GM12878 (cell line): ENCODE data around the gene NARF. TPM values are rescaled to one million over a fixed set of nuclear protein-coding genes. Genes with fewer than 3 reads are reported as not detected.

Experiments used
- ATAC-seq: fragments of 200-7000 bp; cut with Tn5 transposase; 3 replicates; pipeline ENCODE4 v1.9.1; 2020; ENCODE audit warnings: mild to moderate bottlenecking, moderate library complexity
- BruUV-seq: library from RNA; stranded (reverse); fragments of 400-500 nt; replicated peaks from 2 replicates; lab custom pipeline; 2021; lab: Mats Ljungman, UMichigan
- CTCF ChIA-PET: fragments of 300-600 bp; sonication (Branson Sonifier 250); formaldehyde crosslinking; extraction: SDS; loops from one replicate; lab custom pipeline; 2021; ENCODE audit warnings: inconsistent platforms; lab: Yijun Ruan, JAX
- POLR2A ChIA-PET: fragments of 350-600 bp; formaldehyde crosslinking; extraction: SDS; loops from one replicate; lab custom pipeline; 2021; ENCODE audit warnings: inconsistent platforms; lab: Charles Lee
- RAD21 ChIA-PET: fragments of 300-600 bp; sonication (Branson Sonifier 250); formaldehyde crosslinking; loops from one replicate; lab custom pipeline; 2023; ENCODE audit warnings: antibody characterized with exemption; ENCODE audit not compliant: unreplicated experiment; lab: Charles Lee
- SMC1A ChIA-PET: fragments of 300-600 bp; sonication (Branson Sonifier 250); formaldehyde crosslinking; loops from one replicate; lab custom pipeline; 2023; ENCODE audit not compliant: unreplicated experiment, uncharacterized antibody; lab: Charles Lee
- DNase-seq: peaks from one replicate; pipeline ENCODE4 v3.0.0-alpha.2; 2011; ENCODE audit warnings: low read depth, low spot score
- FAIRE-seq: peaks from 3 replicates; lab custom pipeline; 2011; peaks lifted over from hg19 to GRCh38; lab: Jason Lieb, UNC
- H2AFZ ChIP-seq: 2 replicates; pipeline ENCODE4 v1.6.0; 2011; ENCODE audit warnings: low read depth, low read length, control low read depth; ENCODE audit not compliant: control insufficient read depth
- H3K27ac ChIP-seq: 2 replicates; pipeline ENCODE4 v1.5.1; 2011; ENCODE audit warnings: control low read depth; ENCODE audit not compliant: control insufficient read depth, insufficient read depth
- H3K27me3 ChIP-seq, 2 experiments: replicated peaks in 1 of 2; 2 replicates each; pipeline versions ENCODE4 v1.6.0 to v1.6.1; 2011; ENCODE audit warnings: low read length in 1 of 2; ENCODE audit not compliant: control insufficient read depth in 2 of 2, insufficient read depth in 2 of 2
- H3K36me3 ChIP-seq, 2 experiments: 2 replicates each; pipeline ENCODE4 v1.5.1; 2011; ENCODE audit warnings: low read length in 1 of 2; ENCODE audit not compliant: control insufficient read depth in 2 of 2, insufficient read depth in 2 of 2
- H3K4me1 ChIP-seq: 2 replicates; pipeline ENCODE4 v1.6.1; 2011; ENCODE audit warnings: mild to moderate bottlenecking, low read length, moderate library complexity, mixed read lengths; ENCODE audit not compliant: control insufficient read depth, insufficient read depth
- H3K4me2 ChIP-seq: 2 replicates; pipeline ENCODE4 v1.6.0; 2011; ENCODE audit warnings: control low read depth; ENCODE audit not compliant: control insufficient read depth, insufficient read depth
- H3K4me3 ChIP-seq: fragments of 200-600 bp; sonication (generic); 2 replicates; pipeline ENCODE4 v1.5.1; 2016
- H3K79me2 ChIP-seq: 2 replicates; pipeline ENCODE4 v1.6.0; 2011; ENCODE audit warnings: low read length; ENCODE audit not compliant: control insufficient read depth, insufficient read depth
- H3K9ac ChIP-seq: 2 replicates; pipeline ENCODE4 v1.8.0; 2011; ENCODE audit warnings: low read length, control low read depth, mixed read lengths; ENCODE audit not compliant: control insufficient read depth, insufficient read depth
- H3K9me3 ChIP-seq: replicated peaks from 3 replicates; pipeline ENCODE4 v1.5.1; 2011; ENCODE audit warnings: mild to moderate bottlenecking, low read length; ENCODE audit not compliant: control insufficient read depth, insufficient read depth
- H4K20me1 ChIP-seq: 2 replicates; pipeline ENCODE4 v1.6.0; 2011; ENCODE audit not compliant: control insufficient read depth, insufficient read depth
- ASH2L ChIP-seq: fragments of 300-600, 200-600 bp; sonication (generic); IDR thresholded peaks from 2 replicates; pipeline ENCODE4 v1.6.1; 2017; ENCODE audit warnings: low read depth, mild to moderate bottlenecking, borderline replicate concordance
- CHD1 ChIP-seq: IDR thresholded peaks from 2 replicates; pipeline ENCODE4 v1.6.1; 2012; ENCODE audit warnings: low read depth, low read length, improper control_type of control experiment
- JUND ChIP-seq: IDR thresholded peaks from 2 replicates; pipeline ENCODE4 v1.6.1; 2012; ENCODE audit warnings: low read depth, mild to moderate bottlenecking, low read length, improper control_type of control experiment, moderate library complexity
- KLF5 ChIP-seq: fragments of 450-650 bp; IDR thresholded peaks from 2 replicates; pipeline ENCODE4 v1.6.1; 2014; ENCODE audit warnings: mild to moderate bottlenecking; ENCODE audit not compliant: partially characterized antibody
- MYC ChIP-seq: IDR thresholded peaks from 2 replicates; pipeline ENCODE4 v1.6.1; 2011; ENCODE audit warnings: mild to moderate bottlenecking, low read length, moderate library complexity, inconsistent platforms; ENCODE audit not compliant: insufficient read depth, insufficient replicate concordance, insufficient read length, severe bottlenecking
- PAX8 ChIP-seq: fragments of 450-650 bp; IDR thresholded peaks from 2 replicates; pipeline ENCODE4 v1.6.1; 2017; ENCODE audit warnings: mild to moderate bottlenecking, moderate library complexity
- POLR2A ChIP-seq: IDR thresholded peaks from 2 replicates; pipeline ENCODE4 v1.6.1; 2011; ENCODE audit warnings: low read depth, mild to moderate bottlenecking, low read length
- TAF1 ChIP-seq: IDR thresholded peaks from 2 replicates; pipeline ENCODE4 v1.6.1; 2011; ENCODE audit warnings: mild to moderate bottlenecking, low read depth, low read length, borderline replicate concordance
- TCF12 ChIP-seq: IDR thresholded peaks from 2 replicates; pipeline ENCODE4 v1.6.1; 2011; ENCODE audit warnings: low read depth, mild to moderate bottlenecking, low read length
- TCF3 ChIP-seq: IDR thresholded peaks from 2 replicates; pipeline ENCODE4 v1.6.1; 2012; ENCODE audit warnings: low read depth, mild to moderate bottlenecking, low read length, borderline replicate concordance; ENCODE audit not compliant: insufficient read depth
- ZNF384 ChIP-seq: IDR thresholded peaks from 2 replicates; pipeline ENCODE4 v1.6.1; 2012; ENCODE audit warnings: low read depth, mild to moderate bottlenecking, low read length, improper control_type of control experiment, borderline replicate concordance
- WGBS: methylation state at CpG from one replicate; pipeline ENCODE4 v1.1.6; 2016; ENCODE audit warnings: low lambda C conversion rate; ENCODE audit not compliant: insufficient replicate concordance, insufficient coverage; ENCODE audit errors: missing lambda C conversion rate; 5-methylcytosine and 5-hydroxymethylcytosine counted together
- in situ Hi-C: fragments of 300-500 bp; cut with MboI; formaldehyde crosslinking; loops from 9 replicates; pipeline ENCODE4 v1.14.3; 2018; ENCODE audit warnings: mixed read lengths
- intact Hi-C: fragments of 100-400 bp; cut with micrococcal nuclease; formaldehyde crosslinking; loops from one replicate; pipeline ENCODE4 v1.14.2; 2022; ENCODE audit not compliant: unreplicated experiment
- polyA plus RNA-seq, 11 experiments: library from polyadenylated mRNA; depleted of rRNA in 4 of 11; unstranded in 6 of 11; stranded (reverse) in 5 of 11; fragments of >200 nt; fragmentation: Nextera tagmentation in 4 of 11; fragmentation: Illumina TruSeq in 1 of 11; extraction: Ambion mirVana in 4 of 11; extraction: Trizol in 1 of 11; gene quantifications; 1 replicate in 1 of 11; 2 replicates in 10 of 11; pipeline versions ENCODE4 v1.2.1 to v1.2.3, GENCODE V29; 2011 to 2016; ENCODE audit warnings: inconsistent platforms in 2 of 11, missing spikeins in 2 of 11, low read depth in 1 of 11
- total RNA-seq, 4 experiments: library from RNA; depleted of rRNA in 3 of 4; stranded (reverse); fragments of >200 nt in 3 of 4; fragmentation: Illumina TruSeq in 1 of 4; extraction: Trizol in 1 of 4; gene quantifications; 2 replicates each; pipeline versions ENCODE4 v1.2.1 to v1.2.3, GENCODE V29; 2013 to 2021
- TF ChIP-seq, protein P1 (sequence below): fragments of 450-650 bp; IDR thresholded peaks from 2 replicates; pipeline ENCODE4 v1.6.1; 2017; ENCODE audit warnings: low read depth, mild to moderate bottlenecking, moderate library complexity

NARF gene
- total and polyA plus RNA-seq, 10 of the 15 experiments (the other 5 are each of a cell fraction or from before 2014, with no cell fraction given): 16.7 to 126 (median 47.5) TPM

DNA sequence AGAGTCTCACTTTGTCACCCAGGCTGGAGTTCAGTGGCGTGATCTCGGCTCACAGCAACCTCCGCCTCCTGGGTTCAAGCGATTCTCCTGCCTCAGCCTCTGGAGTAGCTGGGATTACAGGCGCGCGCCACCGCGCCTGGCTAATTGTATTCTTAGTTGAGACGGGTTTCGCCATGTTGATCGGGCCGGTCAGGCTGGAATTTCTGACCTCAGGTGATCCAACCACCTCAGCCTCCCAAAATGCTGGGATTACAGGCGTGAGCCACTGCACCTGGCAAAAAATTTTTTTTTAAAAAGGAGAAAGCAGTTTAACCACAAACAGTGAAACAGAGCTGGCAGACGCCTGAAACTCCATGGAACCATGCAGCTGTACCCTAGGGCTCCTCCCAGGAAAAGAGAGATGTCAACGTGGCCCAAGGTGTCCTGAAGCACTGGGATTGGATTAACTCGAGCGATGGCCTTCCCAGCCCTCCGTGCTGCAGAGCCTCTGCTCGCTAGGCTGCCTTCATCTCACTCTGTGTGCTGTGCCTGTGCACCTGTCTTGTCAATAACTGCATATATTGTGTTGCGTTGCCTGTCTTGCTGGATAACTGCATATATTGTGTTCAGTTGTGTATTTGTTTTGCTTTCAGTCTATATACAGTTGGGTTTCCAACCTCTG lies 31.4 kb downstream of the NARF start:
- Histone ChIP-seq H3K4me2 (no peak overlapping the region), H3K4me3 (no peak overlapping the region), H3K9ac (no peak overlapping the region), H3K4me1 (peaks cover 6% of the 10 kb centered on the region), H3K27me3 (no peaks in the 10 kb centered on the region), H3K36me3 (peaks cover 9 to 14% of the 10 kb centered on the region in 2 experiments; a peak in 3 of 4 replicates), H4K20me1 (no peaks in the 10 kb centered on the region), H3K27ac (no peak overlapping the region), H2AFZ (no peak overlapping the region), H3K79me2 (no peaks in the 10 kb centered on the region), H3K9me3 (no peaks in the 10 kb centered on the region)
- POLR2A ChIA-PET: no interaction called here
- no peak for ATAC-seq
- in situ Hi-C loops: no loop called here
- no TSS peak for BruUV-seq
- no peak for FAIRE-seq
- DNase-seq: no peak
- TF ChIP-seq ZNF384 (no peak), JUND (no peak), KLF5 (no peak), TAF1 (no peak)
- RAD21 ChIA-PET: no interaction called here
- CTCF ChIA-PET: interaction anchor here (0.7 kb wide), 1 partner anchor 61 kb away, joined by 3 read pairs; no protein-coding TSS in a partner anchor
- WGBS: 88% methylated on average over 21 of the region's 21 CpGs
- intact Hi-C loops: loop anchor here (5.0 kb wide), 1 partner anchor 138 kb away; no protein-coding TSS in a partner anchor
- SMC1A ChIA-PET: no interaction called here

DNA sequence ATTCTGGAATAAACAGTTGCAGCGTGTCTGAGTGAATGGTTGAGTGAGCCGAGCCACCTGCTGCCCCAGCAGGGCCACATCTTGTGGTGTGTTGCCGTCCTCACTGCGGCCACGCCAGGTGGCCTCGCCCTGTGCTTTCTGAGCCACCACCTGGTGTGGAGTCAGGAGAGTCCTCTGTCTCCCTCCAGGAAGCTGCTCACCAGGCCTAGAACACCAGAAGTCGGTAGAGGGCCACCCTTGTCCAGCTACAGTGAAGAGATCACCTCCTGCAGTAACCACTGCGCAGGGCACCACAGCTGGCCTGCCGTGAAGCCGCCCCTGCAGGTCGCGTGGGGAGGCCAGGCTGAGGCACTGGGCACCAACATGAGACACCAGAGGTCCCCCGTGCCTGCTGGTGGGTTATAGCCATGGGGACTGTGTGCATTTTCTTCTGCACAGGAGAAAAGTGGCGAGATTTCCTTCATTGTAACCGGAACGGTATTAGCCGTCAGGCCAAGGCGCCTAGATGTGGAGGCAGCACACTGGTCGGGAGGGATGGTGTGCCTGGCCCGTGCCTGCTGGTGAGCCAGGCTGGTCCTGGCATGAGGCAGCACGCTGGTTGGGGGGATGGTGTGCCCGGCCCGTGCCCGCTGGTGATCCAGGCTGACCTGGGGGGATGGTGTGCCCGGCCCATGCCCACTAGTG lies 32.1 kb downstream of the NARF start:
- intact Hi-C loops: loop anchor here (5.0 kb wide), 1 partner anchor 138 kb away; no protein-coding TSS in a partner anchor
- no peak overlapping the region for H3K9ac ChIP-seq
- RAD21 ChIA-PET: no interaction called here
- no peaks in the 10 kb centered on the region for H4K20me1 ChIP-seq
- no peak overlapping the region for H2AFZ ChIP-seq
- BruUV-seq: no TSS peak
- H3K79me2 ChIP-seq: no peaks in the 10 kb centered on the region
- peaks cover 7% of the 10 kb centered on the region for H3K4me1 ChIP-seq
- WGBS: 83% methylated on average over 25 of the region's 25 CpGs
- no peak for FAIRE-seq
- no peak for TF ChIP-seq PAX8
- peak; percentile 83 for TF ChIP-seq TCF3
- TF ChIP-seq ASH2L: no peak
- no peak for TF ChIP-seq CHD1
- TF ChIP-seq MYC: no peak
- TF ChIP-seq, protein P1, sequence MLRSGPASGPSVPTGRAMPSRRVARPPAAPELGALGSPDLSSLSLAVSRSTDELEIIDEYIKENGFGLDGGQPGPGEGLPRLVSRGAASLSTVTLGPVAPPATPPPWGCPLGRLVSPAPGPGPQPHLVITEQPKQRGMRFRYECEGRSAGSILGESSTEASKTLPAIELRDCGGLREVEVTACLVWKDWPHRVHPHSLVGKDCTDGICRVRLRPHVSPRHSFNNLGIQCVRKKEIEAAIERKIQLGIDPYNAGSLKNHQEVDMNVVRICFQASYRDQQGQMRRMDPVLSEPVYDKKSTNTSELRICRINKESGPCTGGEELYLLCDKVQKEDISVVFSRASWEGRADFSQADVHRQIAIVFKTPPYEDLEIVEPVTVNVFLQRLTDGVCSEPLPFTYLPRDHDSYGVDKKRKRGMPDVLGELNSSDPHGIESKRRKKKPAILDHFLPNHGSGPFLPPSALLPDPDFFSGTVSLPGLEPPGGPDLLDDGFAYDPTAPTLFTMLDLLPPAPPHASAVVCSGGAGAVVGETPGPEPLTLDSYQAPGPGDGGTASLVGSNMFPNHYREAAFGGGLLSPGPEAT: no peak
- peak; percentile 86 for TF ChIP-seq TCF12
- TF ChIP-seq POLR2A: 0 out of 2 replicates have a peak, but pooled peaks have one; percentile 14
- TF ChIP-seq, all 136 proteins: peak for 3
- Histone ChIP-seq H3K4me2 (no peak overlapping the region), H3K27me3 (no peaks in the 10 kb centered on the region), H3K4me3 (no peak overlapping the region), H3K9me3 (no peaks in the 10 kb centered on the region), H3K36me3 (peaks cover 5 to 10% of the 10 kb centered on the region in 2 experiments; a peak in 3 of 4 replicates), H3K27ac (no peak overlapping the region)
- no peak for DNase-seq
- POLR2A ChIA-PET: no interaction called here
- in situ Hi-C loops: no loop called here
- SMC1A ChIA-PET: no interaction called here
- CTCF ChIA-PET: interaction anchor here (0.7 kb wide), 1 partner anchor 61 kb away, joined by 3 read pairs; no protein-coding TSS in a partner anchor
- no peak for ATAC-seq
